Measurements from ENCODE around the gene CTDSPL2.
A peak's percentile ranks its signal among the peaks of the same experiment; 100 is the strongest.
"Not testable (repeated sequence)": the region's sequence is repeated elsewhere in the genome, so short reads cannot be mapped to it uniquely, and the experiment has no call there.

CTDSPL2 gene

DNA sequence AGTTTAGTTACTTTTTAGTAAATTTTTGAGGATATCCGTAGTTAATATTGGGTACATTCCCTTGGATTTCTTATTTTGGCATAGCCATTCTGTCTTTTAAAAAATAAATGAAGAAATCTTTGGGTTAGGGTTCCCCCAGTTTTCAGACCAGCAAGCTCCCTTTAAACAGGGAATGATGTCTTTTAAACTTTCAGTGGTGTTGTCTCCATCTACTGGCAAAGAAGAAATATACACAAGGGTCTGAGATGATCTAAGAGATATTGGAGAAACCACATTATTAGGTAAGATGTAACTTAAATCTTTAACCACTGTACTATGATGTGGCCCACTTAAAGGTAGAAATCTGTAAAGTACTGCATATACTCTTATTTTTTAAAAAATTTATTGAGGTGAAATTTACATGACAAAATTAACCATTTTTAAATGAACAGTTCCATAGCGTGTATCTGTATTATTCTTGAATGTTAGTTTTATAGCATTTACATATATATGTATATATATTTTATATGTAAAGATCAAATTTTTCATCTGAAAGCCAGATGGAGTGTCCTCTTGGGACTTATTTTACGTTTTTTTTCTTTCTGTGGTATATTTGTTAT, 74.4 kb downstream of the CTDSPL2 start:
- H3K4me3 ChIP-seq (ENCODE audit: low read length): no peak overlapping the region
- TF ChIP-seq, protein P1, sequence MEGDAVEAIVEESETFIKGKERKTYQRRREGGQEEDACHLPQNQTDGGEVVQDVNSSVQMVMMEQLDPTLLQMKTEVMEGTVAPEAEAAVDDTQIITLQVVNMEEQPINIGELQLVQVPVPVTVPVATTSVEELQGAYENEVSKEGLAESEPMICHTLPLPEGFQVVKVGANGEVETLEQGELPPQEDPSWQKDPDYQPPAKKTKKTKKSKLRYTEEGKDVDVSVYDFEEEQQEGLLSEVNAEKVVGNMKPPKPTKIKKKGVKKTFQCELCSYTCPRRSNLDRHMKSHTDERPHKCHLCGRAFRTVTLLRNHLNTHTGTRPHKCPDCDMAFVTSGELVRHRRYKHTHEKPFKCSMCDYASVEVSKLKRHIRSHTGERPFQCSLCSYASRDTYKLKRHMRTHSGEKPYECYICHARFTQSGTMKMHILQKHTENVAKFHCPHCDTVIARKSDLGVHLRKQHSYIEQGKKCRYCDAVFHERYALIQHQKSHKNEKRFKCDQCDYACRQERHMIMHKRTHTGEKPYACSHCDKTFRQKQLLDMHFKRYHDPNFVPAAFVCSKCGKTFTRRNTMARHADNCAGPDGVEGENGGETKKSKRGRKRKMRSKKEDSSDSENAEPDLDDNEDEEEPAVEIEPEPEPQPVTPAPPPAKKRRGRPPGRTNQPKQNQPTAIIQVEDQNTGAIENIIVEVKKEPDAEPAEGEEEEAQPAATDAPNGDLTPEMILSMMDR (conservative IDR thresholded peaks at IDR 0.05; ENCODE audit: low read length): peak; percentile 75
- DNase-seq (ENCODE audit: low read depth): peak; percentile 62

DNA sequence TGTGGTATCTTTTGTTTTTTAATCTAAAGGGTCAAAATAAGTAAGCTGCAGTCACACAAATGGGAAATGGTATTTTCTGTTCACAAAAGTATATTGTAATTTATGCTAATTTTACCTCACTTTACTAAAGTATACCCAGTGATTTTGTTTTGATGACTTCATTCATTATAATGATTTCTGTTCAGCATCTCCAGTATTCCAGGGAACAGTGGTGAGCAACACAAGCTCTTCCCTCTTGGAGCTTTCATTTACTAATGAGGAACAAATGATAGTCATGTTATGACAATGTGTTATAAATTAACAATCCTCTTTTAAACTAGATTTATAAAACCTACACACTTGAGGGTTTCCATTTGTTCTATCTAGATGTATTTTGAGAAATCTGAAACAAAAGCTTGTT, 89.0 kb downstream of the CTDSPL2 start:
- H3K4me3 ChIP-seq (ENCODE audit: low read length): no peak overlapping the region
- no peak for DNase-seq (ENCODE audit: low read depth)
- TF ChIP-seq, protein P1 (conservative IDR thresholded peaks at IDR 0.05; ENCODE audit: low read length): no peak

DNA sequence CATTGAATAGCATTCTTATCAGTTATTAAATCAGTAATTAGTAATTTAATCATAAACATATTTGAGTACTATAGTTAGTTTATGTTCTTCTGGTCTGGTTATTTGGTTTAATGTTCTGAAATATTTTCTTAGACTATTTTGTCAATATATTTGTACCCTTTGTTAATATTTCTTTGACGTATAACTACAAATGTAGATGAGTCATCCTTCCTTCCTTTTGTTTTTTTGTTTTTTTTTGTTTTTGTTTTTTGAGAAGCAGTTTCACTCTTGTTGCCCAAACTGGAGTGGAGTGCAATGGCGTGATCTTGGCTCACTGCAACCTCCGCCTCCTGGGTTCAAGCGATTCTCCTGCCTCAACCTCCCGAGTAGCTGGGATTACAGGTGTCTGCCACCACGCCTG, 92.1 kb downstream of the CTDSPL2 start:
- TF ChIP-seq, protein P1 (conservative IDR thresholded peaks at IDR 0.05; ENCODE audit: low read length): no peak
- no peak for DNase-seq (ENCODE audit: low read depth)
- no peak overlapping the region for H3K4me3 ChIP-seq (ENCODE audit: low read length)

DNA sequence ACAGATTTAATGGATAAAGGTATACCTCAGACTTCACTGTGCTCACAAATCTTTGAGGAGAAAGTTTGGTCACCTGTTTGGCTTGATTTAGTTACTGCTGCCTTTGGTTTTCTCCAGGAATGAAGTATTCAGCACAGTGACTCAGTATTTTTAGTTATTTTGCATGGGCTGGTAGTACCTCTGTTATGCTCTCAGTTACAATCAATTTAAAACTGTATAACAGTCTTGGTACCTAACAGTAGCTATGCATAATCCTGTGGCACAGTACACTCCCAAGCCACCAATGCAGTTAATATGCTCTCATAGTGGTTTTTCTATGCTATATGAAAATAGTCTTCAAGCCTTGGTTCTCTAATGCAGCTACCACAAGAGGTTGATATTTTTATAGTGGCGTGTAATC, 97.6 kb downstream of the CTDSPL2 start:
- no peak for DNase-seq (ENCODE audit: low read depth)
- TF ChIP-seq, protein P1 (conservative IDR thresholded peaks at IDR 0.05; ENCODE audit: low read length): no peak
- no peak overlapping the region for H3K4me3 ChIP-seq (ENCODE audit: low read length)

DNA sequence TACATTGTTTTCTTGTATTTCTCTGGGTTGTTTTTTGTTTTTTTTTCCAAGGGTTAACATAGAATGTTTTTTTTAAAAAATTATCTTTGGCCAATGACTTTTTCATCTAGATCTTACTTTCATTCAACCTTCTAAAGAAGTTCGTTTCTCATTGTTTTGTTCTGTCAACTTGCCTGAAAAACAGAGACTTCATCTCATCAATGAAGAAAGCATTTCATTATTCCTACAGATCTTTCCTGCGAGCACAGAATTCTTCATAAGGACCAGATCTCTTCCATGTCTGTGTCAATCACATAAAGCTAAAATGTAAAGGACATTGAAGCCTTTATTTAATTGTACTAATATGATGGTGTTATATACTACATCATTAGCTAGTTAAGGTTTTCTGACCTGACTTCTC, 99.8 kb downstream of the CTDSPL2 start:
- no peak for DNase-seq (ENCODE audit: low read depth)
- TF ChIP-seq, protein P1 (conservative IDR thresholded peaks at IDR 0.05; ENCODE audit: low read length): no peak
- H3K4me3 ChIP-seq (ENCODE audit: low read length): no peak overlapping the region

DNA sequence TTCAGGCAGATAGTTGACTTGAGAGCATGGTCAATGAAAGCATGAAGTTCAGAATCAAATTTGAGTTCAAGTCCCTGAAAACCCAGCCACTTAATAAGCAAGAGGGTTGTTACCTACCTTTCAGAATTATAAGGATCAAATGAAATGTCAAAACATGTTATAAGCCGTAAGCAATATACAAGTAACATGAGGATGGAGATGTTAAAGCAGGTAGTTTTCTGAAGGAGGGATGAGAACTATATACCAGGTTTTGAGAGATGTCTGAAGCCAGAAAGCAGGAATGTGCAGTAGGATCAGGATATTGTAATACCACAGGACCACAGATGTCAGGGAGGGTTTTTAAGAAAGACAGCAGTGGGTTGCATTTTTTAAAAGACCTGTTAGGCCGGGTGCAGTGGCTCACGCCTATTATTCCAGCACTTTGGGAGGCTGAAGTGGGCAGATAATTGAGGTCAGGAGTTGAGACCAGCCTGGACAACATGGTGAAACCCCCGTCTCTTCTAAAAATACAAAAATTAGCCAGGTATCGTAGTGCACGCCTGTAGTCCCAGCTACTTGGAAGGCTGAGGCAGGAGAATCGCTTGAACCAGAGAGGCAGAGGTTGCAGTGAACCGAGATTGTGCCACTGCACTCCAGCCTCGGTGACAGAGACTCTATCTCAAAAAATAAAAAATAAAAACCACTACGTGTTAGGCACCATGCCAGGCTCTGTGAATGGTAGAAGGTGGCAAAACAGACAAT, 102.6 kb downstream of the CTDSPL2 start:
- DNase-seq (ENCODE audit: low read depth): no peak
- TF ChIP-seq, protein P1 (conservative IDR thresholded peaks at IDR 0.05; ENCODE audit: low read length): no peak

DNA sequence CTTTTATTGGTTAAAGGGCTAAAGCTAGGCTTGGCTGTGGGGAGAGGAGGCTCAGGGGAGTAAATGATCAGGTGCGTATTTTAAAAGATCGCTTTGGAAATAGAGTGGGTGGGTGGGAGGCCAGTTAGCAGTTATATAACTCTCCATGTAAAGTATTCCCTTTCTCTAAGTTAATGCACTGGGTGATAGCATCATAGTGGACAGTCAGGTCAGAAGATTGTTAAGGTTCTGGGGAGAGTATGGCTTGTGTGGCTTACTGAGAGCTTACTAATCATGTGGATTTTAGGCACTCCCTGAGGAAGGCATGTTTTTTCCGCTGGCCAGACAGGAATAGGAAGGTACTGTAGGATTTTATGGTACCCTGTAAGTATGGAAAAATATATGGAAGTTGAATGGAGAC, 103.2 kb downstream of the CTDSPL2 start:
- DNase-seq (ENCODE audit: low read depth): no peak
- H3K4me3 ChIP-seq (ENCODE audit: low read length): no peak overlapping the region
- TF ChIP-seq, protein P1 (conservative IDR thresholded peaks at IDR 0.05; ENCODE audit: low read length): no peak

More for the DNA sequence above, 102.6 kb downstream of the CTDSPL2 start:
- no peak overlapping the region for H3K4me3 ChIP-seq (ENCODE audit: low read length)

DNA sequence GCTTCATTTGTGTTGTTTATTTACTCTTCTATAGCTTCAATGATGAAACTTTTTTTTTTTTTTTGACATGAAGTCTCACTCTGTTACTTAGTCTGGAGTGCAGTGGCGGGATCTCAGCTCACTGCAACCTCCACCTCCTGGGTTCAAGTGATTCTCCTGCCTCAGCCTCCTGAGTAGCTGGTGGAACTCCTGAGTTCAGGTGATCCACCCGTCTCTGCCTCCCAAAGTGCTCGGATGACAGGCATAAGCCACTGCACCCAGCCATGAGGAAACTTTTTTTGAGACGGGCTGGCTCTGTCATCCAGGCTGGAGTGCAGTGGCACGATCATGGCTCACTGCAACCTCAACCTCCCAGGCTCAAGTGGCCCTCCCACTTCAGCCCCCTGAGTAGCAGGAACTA, 104.8 kb downstream of the CTDSPL2 start:
- DNase-seq (ENCODE audit: low read depth); H3K4me3 ChIP-seq (ENCODE audit: low read length): not testable (repeated sequence)

Measured in AG10803 (cell line).